GM12892 (cell line): Measurements from ENCODE around the gene ITGA7.

Source experiments
- DNase-seq: peaks from one replicate; pipeline ENCODE4 v3.0.0; 2011; ENCODE audit not compliant: insufficient read length
- FAIRE-seq: peaks from 2 replicates; lab custom pipeline; 2011; peaks lifted over from hg19 to GRCh38; lab: Jason Lieb, UNC
- POLR2A ChIP-seq: IDR thresholded peaks from 2 replicates; pipeline ENCODE4 v1.6.1; 2011; ENCODE audit warnings: low read depth, low read length, control low read depth
- POLR2AphosphoS5 ChIP-seq: IDR thresholded peaks from 2 replicates; pipeline ENCODE4 v1.6.1; 2011; ENCODE audit warnings: low read depth, low read length, control low read depth
- TAF1 ChIP-seq: IDR thresholded peaks from 2 replicates; pipeline ENCODE4 v1.6.1; 2011; ENCODE audit warnings: low read depth, mild to moderate bottlenecking, control low read depth, low read length, borderline replicate concordance

ITGA7 gene

DNA sequence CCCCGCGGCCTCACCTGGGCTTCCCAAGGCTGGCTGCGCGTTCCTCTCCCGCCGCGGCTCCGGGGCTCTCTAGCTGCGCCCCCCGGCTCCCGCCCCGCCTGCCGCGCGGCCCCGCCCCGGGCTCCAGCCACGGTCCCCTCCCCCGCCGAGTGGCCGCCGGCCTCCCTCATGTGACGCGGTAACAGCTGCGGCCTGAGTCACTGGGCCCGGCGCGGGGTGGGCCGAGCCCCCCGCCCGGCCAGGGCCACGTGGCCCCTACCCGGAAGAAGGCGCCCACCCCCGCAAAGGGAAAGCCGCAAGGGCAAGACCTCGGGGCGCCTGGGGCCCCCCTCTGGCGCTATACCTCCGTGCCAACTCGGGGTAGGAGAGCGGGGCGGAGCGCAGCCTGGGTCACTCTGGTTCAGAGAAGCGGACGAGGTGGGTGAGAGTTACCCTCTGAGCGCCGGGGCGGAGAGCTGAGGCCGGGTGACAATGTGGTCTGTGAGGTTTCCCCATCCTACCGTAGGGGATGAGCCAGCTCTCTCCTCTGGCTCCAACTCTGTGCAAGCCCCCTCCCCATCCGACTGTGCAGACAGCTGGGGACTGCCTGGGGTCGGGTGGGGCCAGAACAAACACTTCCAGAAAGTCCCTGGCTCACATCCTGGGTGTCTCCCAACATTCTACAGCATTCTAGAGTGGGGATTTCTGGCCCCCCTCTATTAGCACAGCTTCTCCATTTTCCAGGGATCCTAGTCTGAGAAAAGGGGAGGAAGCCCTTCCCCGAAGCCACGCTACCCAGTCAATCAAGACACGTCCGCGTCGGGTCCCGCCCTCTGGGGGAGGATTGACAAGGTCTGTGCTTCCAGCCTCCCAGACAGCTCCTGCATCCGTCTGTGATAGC is 21.5 kb upstream of the ITGA7 start, which contains the start of gene CD63:
Gene CD63 (minus strand): TSS at position 71 of the 880 bp plus-strand sequence. CDS start 668 bp downstream, outside the sequence.
- FAIRE-seq (peak; percentile 66), DNase-seq (peak; percentile 93)
- TF ChIP-seq POLR2A: peak; percentile 63
- peak; percentile 53 for TF ChIP-seq TAF1
- peak; percentile 15; the same call in 1 of the 2 replicates for TF ChIP-seq POLR2AphosphoS5

GRCh38 chr12:55728186-55728938 is 20.7 kb upstream of the ITGA7 start:
- TF ChIP-seq POLR2A: no peak
- TF ChIP-seq POLR2AphosphoS5: no peak
- 0 out of 2 replicates have a peak, but pooled peaks have one; percentile 3 for TF ChIP-seq TAF1
- FAIRE-seq (no peak), DNase-seq (no peak)

DNA sequence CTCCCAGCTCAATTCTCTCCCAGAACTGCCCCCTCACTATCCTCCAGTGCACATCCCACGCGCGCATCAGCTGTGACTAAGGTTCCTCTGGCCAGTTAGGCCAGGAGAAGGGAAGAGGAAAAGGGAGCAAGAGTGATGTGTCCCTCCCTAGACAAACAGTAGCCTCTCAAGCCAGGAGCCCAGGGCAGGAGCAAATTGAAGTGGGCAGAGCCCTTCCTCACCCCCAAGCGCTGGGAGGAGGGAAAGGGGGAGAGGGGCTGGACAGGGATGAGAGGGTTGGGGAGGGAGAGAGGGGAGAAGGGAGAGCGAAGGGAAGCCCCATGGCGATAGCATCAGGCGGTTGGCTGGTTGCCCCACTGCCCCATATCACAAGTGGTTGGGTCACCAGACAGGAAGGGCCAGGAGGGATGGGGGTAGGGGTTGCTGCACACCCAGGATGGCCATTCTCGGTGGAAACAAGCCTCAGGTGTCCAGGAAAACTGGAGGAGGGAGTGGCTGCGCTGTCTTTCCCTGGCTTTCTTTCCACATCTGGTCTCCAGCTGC is 20.0 kb upstream of the ITGA7 start:
- no peak for FAIRE-seq
- DNase-seq: no peak
- no peak for TF ChIP-seq POLR2AphosphoS5
- TF ChIP-seq POLR2A: no peak
- no peak for TF ChIP-seq TAF1

DNA sequence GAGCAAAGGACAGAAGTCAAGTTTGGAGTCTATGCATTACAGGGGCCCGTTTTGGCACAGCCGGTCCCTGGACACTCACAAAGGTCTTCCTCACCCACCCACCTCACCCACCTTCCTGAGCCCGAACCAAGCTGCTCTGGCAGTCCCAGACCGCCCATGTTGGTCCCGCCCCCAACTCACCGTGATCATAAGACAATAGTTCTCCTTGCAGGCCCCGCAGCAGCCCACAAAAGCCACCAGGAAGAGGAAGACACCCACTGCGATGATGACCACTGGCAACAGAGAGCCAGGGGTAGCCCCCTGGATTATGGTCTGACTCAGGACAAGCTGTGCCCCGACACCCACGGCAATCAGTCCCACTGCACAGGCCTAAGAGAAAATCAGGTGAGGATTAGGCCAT is 19.3 kb upstream of the ITGA7 start:
- TF ChIP-seq TAF1 (no peak), POLR2A (no peak), POLR2AphosphoS5 (no peak)
- DNase-seq (no peak), FAIRE-seq (no peak)

DNA sequence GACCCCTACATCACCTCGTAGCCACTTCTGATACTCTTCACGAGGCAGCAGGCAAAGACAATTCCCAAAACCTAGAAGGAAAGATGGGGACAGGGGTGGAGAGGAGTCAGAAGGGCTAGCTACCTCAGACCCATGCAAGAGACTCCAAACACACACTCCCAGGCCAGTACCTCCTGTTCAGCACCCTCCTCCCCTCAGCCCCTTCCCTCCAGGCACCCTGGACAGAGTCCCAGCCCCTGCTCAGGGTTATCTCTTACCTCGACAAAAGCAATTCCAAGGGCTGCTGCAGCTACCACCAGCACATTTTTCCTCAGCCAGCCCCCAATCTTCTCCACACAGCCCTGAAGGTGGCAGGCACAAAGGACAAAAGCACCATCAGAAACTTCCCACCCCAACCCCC is 17.9 kb upstream of the ITGA7 start:
- no peak for DNase-seq
- no peak for FAIRE-seq
- TF ChIP-seq TAF1 (no peak), POLR2AphosphoS5 (no peak)

GRCh38 chr12:55724940-55725309 is 17.2 kb upstream of the ITGA7 start:
- TF ChIP-seq POLR2AphosphoS5 (no peak), POLR2A (no peak), TAF1 (no peak)
- DNase-seq (no peak), FAIRE-seq (no peak)

DNA sequence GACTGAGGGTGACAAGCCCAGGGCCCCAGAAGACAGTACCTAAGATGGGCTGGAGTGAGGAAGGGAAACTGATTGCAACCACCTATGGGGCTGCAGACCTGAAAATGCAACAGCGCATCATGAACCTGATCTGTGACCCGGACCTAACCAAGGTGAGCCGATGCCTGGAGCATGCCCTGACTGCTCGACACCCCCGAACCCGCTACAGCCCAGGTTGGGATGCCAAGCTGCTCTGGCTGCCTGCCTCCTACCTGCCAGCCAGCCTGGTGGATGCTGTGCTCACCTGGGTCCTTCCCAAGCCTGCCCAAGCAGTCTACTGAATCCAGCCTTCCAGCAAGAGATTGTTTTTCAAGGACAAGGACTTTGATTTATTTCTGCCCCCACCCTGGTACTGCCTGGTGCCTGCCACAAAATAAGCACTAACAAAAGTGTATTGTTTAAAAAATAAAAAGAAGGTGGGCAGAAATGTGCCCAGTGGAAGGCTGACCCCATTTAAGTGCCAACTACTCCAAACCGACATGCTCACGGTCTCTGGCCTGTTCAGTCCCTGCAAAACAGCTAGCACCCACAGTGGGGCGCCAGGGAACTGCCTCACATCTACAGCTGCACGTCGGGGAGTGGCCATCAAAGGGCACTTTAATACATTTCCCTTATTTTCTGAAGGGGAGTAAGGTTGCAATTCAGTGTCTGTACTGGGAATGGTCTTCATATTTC is 16.7 kb upstream of the ITGA7 start:
- FAIRE-seq (no peak), DNase-seq (no peak)
- TF ChIP-seq POLR2AphosphoS5 (peak; percentile 68), POLR2A (peak; percentile 31; the same call in 1 of the 2 replicates), TAF1 (no peak)

- no peak for DNase-seq
- no peak for TF ChIP-seq TAF1
- peak; percentile 31; the same call in 1 of the 2 replicates for TF ChIP-seq POLR2A
- TF ChIP-seq POLR2AphosphoS5: no peak
- no peak for FAIRE-seq
Measured at GRCh38 chr12:55723516-55724225, 16.0 kb upstream of the ITGA7 start.

DNA sequence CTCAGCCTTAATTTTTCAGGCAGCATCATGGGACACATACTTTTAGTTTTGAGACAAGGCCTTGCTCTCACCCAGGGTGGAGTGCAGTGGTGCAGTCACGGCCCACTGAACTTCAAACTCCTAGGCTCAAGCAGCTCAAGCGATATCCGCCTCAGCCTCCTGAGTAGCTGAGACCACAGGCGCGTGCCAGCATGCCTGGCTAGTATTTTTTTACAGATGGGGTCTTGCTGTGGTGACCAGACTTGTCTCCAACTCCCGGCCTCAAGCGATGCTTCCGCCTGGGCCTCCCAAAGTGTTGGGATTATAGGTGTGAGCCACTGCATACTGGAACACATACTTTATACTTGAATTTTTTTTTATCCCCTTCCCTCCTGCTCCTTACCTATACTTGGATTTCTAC is 15.2 kb upstream of the ITGA7 start:
- DNase-seq (no peak), FAIRE-seq (no peak)
- TF ChIP-seq TAF1 (no peak), POLR2AphosphoS5 (no peak), POLR2A (no peak)

GRCh38 chr12:55721601-55722213 is 14.0 kb upstream of the ITGA7 start:
- DNase-seq (no peak), FAIRE-seq (no peak)
- TF ChIP-seq POLR2AphosphoS5: no peak
- TF ChIP-seq TAF1: no peak
- TF ChIP-seq POLR2A: no peak

DNA sequence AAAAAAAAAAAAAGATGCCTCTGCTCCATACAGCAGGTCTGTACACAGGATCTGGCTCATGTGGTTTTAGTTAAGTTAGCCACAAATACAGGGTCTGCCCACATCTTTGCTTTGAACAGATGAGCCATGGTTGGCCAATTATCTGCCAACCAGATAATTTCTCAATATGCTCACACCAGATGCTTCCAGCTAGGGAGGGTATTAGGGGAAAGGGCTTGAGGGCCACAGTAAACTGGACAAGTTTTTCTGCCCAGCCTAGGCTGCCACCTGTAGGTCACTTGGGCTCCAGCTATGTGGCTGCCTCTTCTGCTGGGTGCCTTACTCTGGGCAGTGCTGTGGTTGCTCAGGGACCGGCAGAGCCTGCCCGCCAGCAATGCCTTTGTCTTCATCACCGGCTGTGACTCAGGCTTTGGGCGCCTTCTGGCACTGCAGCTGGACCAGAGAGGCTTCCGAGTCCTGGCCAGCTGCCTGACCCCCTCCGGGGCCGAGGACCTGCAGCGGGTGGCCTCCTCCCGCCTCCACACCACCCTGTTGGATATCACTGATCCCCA is 13.3 kb upstream of the ITGA7 start:
- no peak for FAIRE-seq
- TF ChIP-seq POLR2A (no peak), POLR2AphosphoS5 (no peak), TAF1 (no peak)
- DNase-seq: no peak
